Endothelial cell of umbilical vein (primary cell): Measurements from ENCODE around the gene HDAC4. TPM values are rescaled to one million over a fixed set of nuclear protein-coding genes. Genes with fewer than 3 reads are reported as not detected.

Experiments used
- BruUV-seq: library from RNA; stranded (reverse); fragments of 400-500 nt; replicated peaks from 2 replicates; lab custom pipeline; 2021; lab: Mats Ljungman, UMichigan
- CTCF ChIA-PET: fragments of 300-600, 350-600 bp; sonication (Branson Sonifier 250); formaldehyde crosslinking; loops from one replicate; lab custom pipeline; 2021; ENCODE audit warnings: antibody characterized with exemption, inconsistent platforms; lab: Charles Lee
- POLR2A ChIA-PET: fragments of 300-600, 350-600 bp; sonication (Branson Sonifier 250); formaldehyde crosslinking; loops from one replicate; lab custom pipeline; 2021; ENCODE audit warnings: antibody characterized with exemption, inconsistent platforms; lab: Charles Lee
- DNase-seq: peaks from one replicate; pipeline ENCODE4 v3.0.0-alpha.2; 2011; ENCODE audit warnings: low read depth, low spot score
- FAIRE-seq: peaks from 2 replicates; lab custom pipeline; 2011; peaks lifted over from hg19 to GRCh38; lab: Jason Lieb, UNC
- H2AFZ ChIP-seq: 2 replicates; pipeline ENCODE4 v1.6.0; 2012; ENCODE audit warnings: low read depth, low read length, control low read depth, inconsistent platforms
- H3K27ac ChIP-seq: 2 replicates; pipeline ENCODE4 v1.5.1; 2011; ENCODE audit warnings: low read depth, mild to moderate bottlenecking, control low read depth, low read length, moderate library complexity; ENCODE audit not compliant: insufficient read depth
- H3K27me3 ChIP-seq, 2 experiments: 2 replicates each; pipeline versions ENCODE4 v1.6.0 to v1.6.1; 2011; ENCODE audit warnings: low read length in 2 of 2, mixed read lengths in 1 of 2; ENCODE audit not compliant: control insufficient read depth in 2 of 2, insufficient read depth in 2 of 2
- H3K36me3 ChIP-seq, 2 experiments: 2 replicates in 1 of 2; 3 replicates in 1 of 2; pipeline ENCODE4 v1.5.1; 2011; ENCODE audit warnings: low read length in 2 of 2, mild to moderate bottlenecking in 1 of 2, moderate library complexity in 1 of 2; ENCODE audit not compliant: control insufficient read depth in 2 of 2, insufficient read depth in 2 of 2; ENCODE audit errors: extremely low read depth in 1 of 2
- H3K4me1 ChIP-seq: 3 replicates; pipeline ENCODE4 v1.5.1; 2011; ENCODE audit warnings: mild to moderate bottlenecking, low read length; ENCODE audit not compliant: control insufficient read depth, insufficient read depth; ENCODE audit errors: extremely low read depth
- H3K4me2 ChIP-seq: 2 replicates; pipeline ENCODE4 v1.6.1; 2011; ENCODE audit warnings: low read length, control low read depth, mixed read lengths; ENCODE audit not compliant: insufficient read depth
- H3K4me3 ChIP-seq, 3 experiments: fragments of 200-600 bp in 1 of 3; sonication (generic), shearing (Covaris generic) in 1 of 3; replicated peaks in 1 of 3; 2 replicates each; pipeline ENCODE4 v1.5.1; 2011 to 2016; ENCODE audit warnings: control low read depth in 3 of 3, low read length in 3 of 3, mild to moderate bottlenecking in 2 of 3, inconsistent platforms in 1 of 3, low read depth in 1 of 3, moderate library complexity in 1 of 3; ENCODE audit not compliant: insufficient read depth in 1 of 3
- H3K79me2 ChIP-seq: 2 replicates; pipeline ENCODE4 v1.6.0; 2012; ENCODE audit warnings: low read length, inconsistent platforms; ENCODE audit not compliant: control insufficient read depth, insufficient read depth
- H3K9ac ChIP-seq: replicated peaks from 2 replicates; pipeline ENCODE3; 2011; ENCODE audit warnings: low read length, control low read depth; ENCODE audit not compliant: insufficient read depth; ENCODE audit errors: extremely low read depth
- H3K9me1 ChIP-seq: replicated peaks from 3 replicates; pipeline ENCODE4 v1.6.0; 2011; ENCODE audit warnings: mild to moderate bottlenecking, low read length; ENCODE audit not compliant: control insufficient read depth, insufficient read depth; ENCODE audit errors: extremely low read depth
- H3K9me3 ChIP-seq: replicated peaks from 2 replicates; pipeline ENCODE4 v1.5.1; 2012; ENCODE audit warnings: low read length, inconsistent platforms; ENCODE audit not compliant: control insufficient read depth, insufficient read depth
- H4K20me1 ChIP-seq: replicated peaks from 2 replicates; pipeline ENCODE3; 2011; ENCODE audit warnings: mild to moderate bottlenecking, low read length; ENCODE audit not compliant: control insufficient read depth, insufficient read depth; ENCODE audit errors: extremely low read depth
- CTCF ChIP-seq, 2 donors: IDR thresholded peaks; 1 replicate in 1 of 2; 2 replicates in 1 of 2; pipeline ENCODE4 v1.5.1; 2011; ENCODE audit warnings: low read length in 2 of 2, mild to moderate bottlenecking in 2 of 2, moderate library complexity in 2 of 2, control low read depth in 1 of 2, inconsistent platforms in 1 of 2, low read depth in 1 of 2; ENCODE audit not compliant: insufficient read depth in 1 of 2; ENCODE audit errors: extremely low read depth in 1 of 2
- EZH2 ChIP-seq: IDR thresholded peaks from 2 replicates; pipeline ENCODE4 v1.6.1; 2012; ENCODE audit warnings: borderline replicate concordance, low read depth, mild to moderate bottlenecking, moderate library complexity, low read length, inconsistent platforms; ENCODE audit not compliant: severe bottlenecking
- FOS ChIP-seq: IDR thresholded peaks from 2 replicates; pipeline ENCODE4 v1.6.1; 2011; ENCODE audit warnings: mild to moderate bottlenecking, low read length, moderate library complexity, borderline replicate concordance; ENCODE audit not compliant: insufficient read depth
- GATA2 ChIP-seq: IDR thresholded peaks from 2 replicates; pipeline ENCODE4 v1.7.0; 2011; ENCODE audit warnings: low read depth, mild to moderate bottlenecking, moderate library complexity, mixed read lengths, low read length; ENCODE audit not compliant: insufficient read length, insufficient read depth
- JUN ChIP-seq: IDR thresholded peaks from 2 replicates; pipeline ENCODE4 v1.6.1; 2011; ENCODE audit warnings: borderline replicate concordance, low read depth; ENCODE audit not compliant: insufficient read length, insufficient read depth
- MAX ChIP-seq: IDR thresholded peaks from 2 replicates; pipeline ENCODE4 v1.6.1; 2011; ENCODE audit not compliant: insufficient read depth, insufficient read length
- MYC ChIP-seq: IDR thresholded peaks from one replicate; pipeline ENCODE4 v1.6.1; 2011; ENCODE audit warnings: mild to moderate bottlenecking, low read depth, low read length
- POLR2A ChIP-seq: IDR thresholded peaks from 2 replicates; pipeline ENCODE4 v1.6.1; 2012; ENCODE audit warnings: low read depth, mild to moderate bottlenecking, control low read depth, low read length
- POLR2AphosphoS5 ChIP-seq: IDR thresholded peaks from 2 replicates; pipeline ENCODE4 v1.6.1; 2012; ENCODE audit warnings: low read depth, mild to moderate bottlenecking, control low read depth, low read length, moderate library complexity; ENCODE audit not compliant: insufficient read depth
- dilution Hi-C: fragments of 300-500 bp; cut with MboI; formaldehyde crosslinking; loops from one replicate; pipeline ENCODE4 v1.15.0; 2019; ENCODE audit warnings: low sequenced_read_pairs; ENCODE audit not compliant: extremely low pct_ligation_motif_present
- intact Hi-C: fragments of 100-400 bp; cut with micrococcal nuclease; formaldehyde crosslinking; loops from one replicate; pipeline ENCODE4 v1.10.0; 2022
- polyA plus RNA-seq, 4 experiments: library from polyadenylated mRNA; depleted of rRNA in 3 of 4; stranded (reverse) in 3 of 4; unstranded in 1 of 4; fragments of >200 nt; gene quantifications; 2 replicates each; pipeline versions ENCODE4 v1.2.1 to v1.2.3, GENCODE V29; 2011 to 2012; ENCODE audit warnings: missing spikeins in 1 of 4
- total RNA-seq: library from RNA; stranded (reverse); gene quantifications from 2 replicates; pipeline ENCODE4 v1.2.3, GENCODE V29; 2021

Gene HDAC4
- total and polyA plus RNA-seq, 2 donors (not counting 3 experiments of a cell fraction or from before 2014, with no cell fraction given): 13.4 to 33.0 TPM

- POLR2A ChIA-PET: no interaction called here
These were observed 236.4 kb downstream of the HDAC4 start for GRCh38 chr2:239164335-239164871.

More at GRCh38 chr2:239164335-239164871, 236.4 kb downstream of the HDAC4 start:
- no peaks in the 10 kb centered on the region for H3K79me2 ChIP-seq
- H3K4me3 ChIP-seq: no peak overlapping the region
- no TSS peak for BruUV-seq
- H4K20me1 ChIP-seq: no peaks in the 10 kb centered on the region
- no peak overlapping the region for H3K9ac ChIP-seq
- CTCF ChIA-PET: no interaction called here
- no peak overlapping the region for H3K27ac ChIP-seq
- TF ChIP-seq JUN (no peak), GATA2 (no peak), POLR2A (no peak), POLR2AphosphoS5 (no peak), CTCF (IDR thresholded peaks at IDR 0.05; ENCODE audit: extremely low read depth in 1 of 2, insufficient read depth in 1 of 2, low read depth in 1 of 2, low read length in 2 of 2) (no peak), MYC (no peak), MAX (no peak), FOS (no peak), EZH2 (no peak)
- intact Hi-C loops: no loop called here
- DNase-seq: no peak
- no peak for FAIRE-seq
- H3K9me3 ChIP-seq: no peaks in the 10 kb centered on the region
- peaks cover 0 to 4% of the 10 kb centered on the region in 2 experiments for H3K36me3 ChIP-seq
- H2AFZ ChIP-seq: no peak overlapping the region
- no peaks in the 10 kb centered on the region for H3K9me1 ChIP-seq
- no peak overlapping the region for H3K4me2 ChIP-seq
- dilution Hi-C loops: no loop called here
- no peaks in the 10 kb centered on the region for H3K4me1 ChIP-seq
- H3K27me3 ChIP-seq: no peaks in the 10 kb centered on the region
